Fibroblast of villous mesenchyme (primary cell): Measurements from ENCODE around the gene PRKAA2. TPM values are rescaled to one million over a fixed set of nuclear protein-coding genes. Genes with fewer than 3 reads are reported as not detected.

Source experiments
- DNase-seq: peaks from one replicate; pipeline ENCODE4 v3.0.0-alpha.2; 2010; ENCODE audit warnings: low read depth
- H3K4me3 ChIP-seq: 2 replicates; pipeline ENCODE4 v1.5.1; 2011; ENCODE audit warnings: low read depth, mild to moderate bottlenecking, low read length
- CTCF ChIP-seq: IDR thresholded peaks from 2 replicates; pipeline ENCODE4 v1.5.1; 2012; ENCODE audit warnings: low read depth, mild to moderate bottlenecking, low read length; ENCODE audit not compliant: insufficient read depth
- total RNA-seq: library from RNA; depleted of rRNA; stranded (reverse); fragments of >200 nt; gene quantifications from 2 replicates; pipeline ENCODE4 v1.2.3, GENCODE V29; 2012

Gene PRKAA2
- total RNA-seq, 1 donor: 1.3 TPM

- no peak for DNase-seq
- H3K4me3 ChIP-seq: no peak overlapping the region
- no peak for TF ChIP-seq CTCF
These were observed 11.0 kb downstream of the PRKAA2 start for GRCh38 chr1:56655991-56656613.

DNA sequence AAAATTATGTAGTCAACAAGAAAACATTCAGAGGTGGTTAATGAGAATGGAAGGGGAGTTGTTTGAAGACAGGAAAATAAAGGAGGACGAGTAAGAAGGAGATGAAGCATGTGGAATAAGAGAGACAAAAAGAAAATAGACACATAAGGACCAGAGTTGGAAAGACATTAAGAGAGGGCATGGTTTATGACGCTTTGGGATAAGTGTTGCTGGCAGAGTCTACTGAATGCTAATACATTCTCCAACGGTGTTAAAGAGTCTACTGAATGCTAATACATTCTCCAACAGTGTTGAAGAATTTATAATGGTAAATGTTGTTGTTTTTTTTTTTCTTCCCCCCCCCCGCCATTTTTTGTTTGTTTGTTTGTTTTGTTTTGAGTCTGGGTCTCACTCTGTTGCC, 13.1 kb downstream of the PRKAA2 start:
- no peak for TF ChIP-seq CTCF
- H3K4me3 ChIP-seq: no peak overlapping the region
- DNase-seq: no peak

DNA sequence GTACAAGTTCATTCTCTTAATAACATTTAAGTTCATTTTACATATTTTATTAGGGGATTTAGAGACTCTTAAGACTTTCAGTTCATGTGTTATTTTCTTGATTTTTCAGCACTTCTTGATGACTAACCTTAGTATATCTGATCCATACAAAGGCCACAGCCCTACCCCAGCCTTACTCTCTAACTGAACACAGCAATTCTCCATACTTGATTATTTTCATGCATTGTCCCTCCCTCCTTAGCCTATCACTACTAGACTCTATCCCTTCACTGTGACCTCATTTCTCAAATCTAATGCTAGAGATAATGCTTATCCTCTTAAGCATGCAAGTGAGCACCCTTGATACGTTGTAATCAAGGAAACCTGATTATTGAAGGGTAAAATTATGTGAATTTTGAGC, 15.2 kb downstream of the PRKAA2 start:
- no peak for DNase-seq
- no peak overlapping the region for H3K4me3 ChIP-seq
- no peak for TF ChIP-seq CTCF

GRCh38 chr1:56663846-56664245, 18.7 kb downstream of the PRKAA2 start:
- no peak overlapping the region for H3K4me3 ChIP-seq
- no peak for DNase-seq

GRCh38 chr1:56665384-56665783, 20.3 kb downstream of the PRKAA2 start:
- DNase-seq: no peak
- no peak for TF ChIP-seq CTCF
- H3K4me3 ChIP-seq: no peak overlapping the region

More at GRCh38 chr1:56663846-56664245, 18.7 kb downstream of the PRKAA2 start:
- TF ChIP-seq CTCF: no peak

DNA sequence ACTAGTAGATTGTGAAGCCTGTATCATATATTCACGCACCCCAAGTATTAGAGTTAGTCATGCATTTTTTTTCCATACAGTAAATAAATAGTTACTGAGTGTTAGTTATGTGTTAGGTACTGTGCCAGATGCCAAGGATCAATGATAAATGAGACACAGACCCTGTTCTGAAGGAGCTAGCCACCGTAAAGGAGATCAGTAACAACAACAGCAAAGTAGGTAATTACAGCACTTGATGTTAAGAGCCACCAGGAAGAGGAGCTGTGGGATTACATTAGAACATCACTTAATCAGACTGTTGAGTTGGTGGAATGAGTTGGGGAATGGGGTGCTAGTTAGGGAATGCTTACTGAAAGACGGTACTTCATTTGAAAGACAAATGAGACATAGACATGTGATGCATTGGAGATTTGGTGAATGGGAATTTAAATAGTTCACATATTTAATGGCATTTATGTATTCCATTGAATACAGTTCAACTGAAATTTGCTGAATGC, 21.0 kb downstream of the PRKAA2 start:
- TF ChIP-seq CTCF: no peak
- no peak overlapping the region for H3K4me3 ChIP-seq
- no peak for DNase-seq

GRCh38 chr1:56670350-56670749, 25.2 kb downstream of the PRKAA2 start:
- no peak for DNase-seq
- TF ChIP-seq CTCF: no peak
- no peak overlapping the region for H3K4me3 ChIP-seq
